Measurements from ENCODE around the gene STPG2.

DNA sequence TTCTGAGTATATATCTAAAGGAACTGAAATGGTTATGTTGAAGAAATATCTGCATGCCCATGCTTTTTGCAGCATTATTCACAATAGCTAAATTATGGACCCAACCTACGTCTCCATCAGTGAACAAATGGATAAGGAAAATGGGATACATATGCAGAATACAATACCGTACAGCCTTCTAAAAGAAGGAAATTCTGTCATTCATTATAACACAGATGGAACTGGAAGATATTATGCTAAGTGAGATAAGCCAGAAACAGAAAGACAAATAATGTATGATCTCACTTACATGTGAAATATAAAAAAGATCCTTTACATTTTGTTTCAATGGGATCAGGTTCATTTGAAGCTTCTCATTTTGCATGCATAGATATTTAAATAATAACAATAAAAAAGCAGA lies 263.3 kb downstream of the STPG2 start:
- TF ChIP-seq TCF12 (IDR thresholded peaks at IDR 0.05; ENCODE audit: low read depth, low read length) (no peak), EP300 (IDR thresholded peaks at IDR 0.05; ENCODE audit: borderline replicate concordance in 1 of 2, low read depth in 2 of 2, low read length in 2 of 2) (no peak)
- TF ChIP-seq, protein P1, sequence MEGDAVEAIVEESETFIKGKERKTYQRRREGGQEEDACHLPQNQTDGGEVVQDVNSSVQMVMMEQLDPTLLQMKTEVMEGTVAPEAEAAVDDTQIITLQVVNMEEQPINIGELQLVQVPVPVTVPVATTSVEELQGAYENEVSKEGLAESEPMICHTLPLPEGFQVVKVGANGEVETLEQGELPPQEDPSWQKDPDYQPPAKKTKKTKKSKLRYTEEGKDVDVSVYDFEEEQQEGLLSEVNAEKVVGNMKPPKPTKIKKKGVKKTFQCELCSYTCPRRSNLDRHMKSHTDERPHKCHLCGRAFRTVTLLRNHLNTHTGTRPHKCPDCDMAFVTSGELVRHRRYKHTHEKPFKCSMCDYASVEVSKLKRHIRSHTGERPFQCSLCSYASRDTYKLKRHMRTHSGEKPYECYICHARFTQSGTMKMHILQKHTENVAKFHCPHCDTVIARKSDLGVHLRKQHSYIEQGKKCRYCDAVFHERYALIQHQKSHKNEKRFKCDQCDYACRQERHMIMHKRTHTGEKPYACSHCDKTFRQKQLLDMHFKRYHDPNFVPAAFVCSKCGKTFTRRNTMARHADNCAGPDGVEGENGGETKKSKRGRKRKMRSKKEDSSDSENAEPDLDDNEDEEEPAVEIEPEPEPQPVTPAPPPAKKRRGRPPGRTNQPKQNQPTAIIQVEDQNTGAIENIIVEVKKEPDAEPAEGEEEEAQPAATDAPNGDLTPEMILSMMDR (IDR thresholded peaks at IDR 0.05; ENCODE audit: control extremely low read depth in 1 of 3, insufficient read depth in 1 of 3, low read depth in 1 of 3, low read length in 3 of 3) = no peak

All from H1 (cell line).